Glomerular endothelial cell (primary cell): ENCODE results near the gene MSI2. TPM values are rescaled to one million over a fixed set of nuclear protein-coding genes. Genes with fewer than 3 reads are reported as not detected.

ENCODE experiments used
- DNase-seq: peaks from one replicate; pipeline ENCODE4 v3.0.0-alpha.2; 2011; ENCODE audit warnings: low read depth, low spot score; ENCODE audit errors: extremely low read depth
- total RNA-seq: library from RNA; depleted of rRNA; stranded (reverse); fragments of >200 nt; gene quantifications from 2 replicates; pipeline ENCODE4 v1.2.3, GENCODE V29; 2015

MSI2 gene
- total RNA-seq, 1 donor from 2014 or later: 15.9 TPM

DNA sequence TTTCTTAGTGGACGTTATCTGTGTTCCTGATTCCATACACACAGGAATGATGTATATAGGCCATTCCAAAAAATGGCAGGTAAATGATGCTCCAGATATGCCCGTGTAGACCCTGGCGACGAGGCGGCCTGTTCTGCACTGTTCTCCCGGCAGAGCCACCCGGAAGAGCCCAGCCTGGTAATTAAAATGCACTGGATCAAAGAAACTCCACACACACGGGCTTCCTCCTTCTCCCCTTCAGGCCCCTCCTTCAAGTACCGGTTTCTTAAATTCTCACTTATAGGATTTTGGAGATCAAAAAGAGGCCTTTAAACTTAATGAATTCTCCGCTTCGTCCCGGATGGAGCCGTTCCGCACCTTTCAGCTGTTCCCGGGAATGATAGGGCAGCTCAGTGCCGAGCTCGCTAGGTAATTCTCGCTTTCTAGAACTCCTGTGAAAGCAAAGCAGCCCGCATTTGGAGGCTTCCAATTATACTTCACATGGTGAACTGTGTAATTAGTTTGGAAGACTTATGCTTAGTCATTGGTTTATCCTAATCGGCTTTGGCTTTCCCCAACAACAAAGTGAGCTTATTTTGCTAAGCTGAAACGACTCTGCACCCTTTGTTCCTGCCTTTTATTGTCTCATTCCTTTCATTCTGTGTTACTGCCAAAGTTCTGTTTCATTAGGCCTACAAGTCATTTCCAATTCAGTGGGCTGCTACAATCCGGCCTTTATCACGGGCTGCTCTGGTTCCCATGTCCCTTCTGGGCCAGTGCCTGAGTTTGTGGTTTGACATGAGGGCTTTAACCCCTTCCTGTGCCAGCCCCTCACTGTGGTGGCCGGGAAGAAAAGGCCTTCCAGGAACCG lies 150.0 kb downstream of the MSI2 start:
- DNase-seq: no peak

DNA sequence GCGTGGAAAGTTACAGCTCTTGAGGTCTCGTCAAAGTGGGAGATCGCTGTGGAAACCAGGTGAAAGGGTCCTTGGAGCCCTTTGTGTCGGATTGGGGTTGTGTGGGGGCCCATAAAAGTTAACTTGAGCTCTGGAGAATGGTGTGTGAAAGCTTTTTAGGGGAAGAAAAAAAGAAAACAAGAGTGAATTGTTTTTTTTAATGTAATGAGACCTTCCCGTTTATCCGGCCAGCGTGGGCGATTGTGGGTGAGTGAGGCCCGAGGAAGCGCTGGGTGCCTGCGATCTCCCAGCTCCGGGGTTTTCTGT lies 150.6 kb downstream of the MSI2 start:
- no peak for DNase-seq

GRCh38 chr17:57407287-57408070 lies 151.2 kb downstream of the MSI2 start:
- DNase-seq: no peak

- DNase-seq: no peak
These were observed 151.9 kb downstream of the MSI2 start for GRCh38 chr17:57408071-57408811.

DNA sequence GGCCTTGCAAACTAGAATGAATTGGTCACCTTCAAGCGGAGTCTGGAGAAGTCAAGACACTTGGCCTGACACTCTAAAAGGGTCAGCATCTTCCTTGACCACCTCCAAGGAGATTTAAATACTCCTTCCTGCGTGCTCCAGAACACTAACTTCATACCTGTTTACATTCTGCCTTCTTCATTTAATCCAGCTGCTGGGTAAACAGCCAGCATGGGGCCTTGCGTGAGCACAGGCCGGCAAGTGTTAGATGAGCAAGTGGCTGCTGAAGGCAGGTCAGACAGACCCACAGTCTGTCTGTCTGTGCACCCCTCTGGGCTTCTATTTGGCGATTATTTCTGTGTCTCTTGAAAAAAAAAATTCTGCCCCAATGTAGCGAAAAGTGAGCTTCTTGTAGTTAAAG lies 153.8 kb downstream of the MSI2 start:
- DNase-seq: no peak

DNA sequence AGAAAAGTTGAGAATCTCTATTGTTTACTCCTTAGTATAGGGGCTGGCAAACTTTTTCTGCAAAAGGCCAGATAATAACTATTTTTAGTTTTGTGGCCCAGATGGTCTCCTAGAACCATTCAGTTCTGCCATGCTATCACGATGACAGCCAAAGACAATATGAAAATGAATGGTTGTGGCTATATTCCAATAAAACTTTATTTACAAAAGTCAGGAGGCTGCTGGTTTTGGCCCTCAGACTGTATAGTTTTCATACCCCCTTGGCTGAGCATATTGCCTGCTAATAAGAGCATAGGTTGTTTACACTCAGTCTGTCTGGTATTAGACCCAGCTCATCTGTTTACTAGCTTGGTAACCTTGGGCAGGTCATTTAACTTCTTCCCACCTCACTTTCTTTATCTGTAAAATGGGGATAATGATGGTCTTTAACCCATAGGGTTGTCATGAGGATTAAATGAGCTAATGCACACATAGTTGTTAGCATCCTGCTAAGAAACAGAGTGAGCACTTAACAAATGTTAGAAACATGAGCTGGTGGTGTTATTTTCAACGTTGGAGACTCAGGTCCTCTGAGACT lies 156.3 kb downstream of the MSI2 start:
- no peak for DNase-seq

DNA sequence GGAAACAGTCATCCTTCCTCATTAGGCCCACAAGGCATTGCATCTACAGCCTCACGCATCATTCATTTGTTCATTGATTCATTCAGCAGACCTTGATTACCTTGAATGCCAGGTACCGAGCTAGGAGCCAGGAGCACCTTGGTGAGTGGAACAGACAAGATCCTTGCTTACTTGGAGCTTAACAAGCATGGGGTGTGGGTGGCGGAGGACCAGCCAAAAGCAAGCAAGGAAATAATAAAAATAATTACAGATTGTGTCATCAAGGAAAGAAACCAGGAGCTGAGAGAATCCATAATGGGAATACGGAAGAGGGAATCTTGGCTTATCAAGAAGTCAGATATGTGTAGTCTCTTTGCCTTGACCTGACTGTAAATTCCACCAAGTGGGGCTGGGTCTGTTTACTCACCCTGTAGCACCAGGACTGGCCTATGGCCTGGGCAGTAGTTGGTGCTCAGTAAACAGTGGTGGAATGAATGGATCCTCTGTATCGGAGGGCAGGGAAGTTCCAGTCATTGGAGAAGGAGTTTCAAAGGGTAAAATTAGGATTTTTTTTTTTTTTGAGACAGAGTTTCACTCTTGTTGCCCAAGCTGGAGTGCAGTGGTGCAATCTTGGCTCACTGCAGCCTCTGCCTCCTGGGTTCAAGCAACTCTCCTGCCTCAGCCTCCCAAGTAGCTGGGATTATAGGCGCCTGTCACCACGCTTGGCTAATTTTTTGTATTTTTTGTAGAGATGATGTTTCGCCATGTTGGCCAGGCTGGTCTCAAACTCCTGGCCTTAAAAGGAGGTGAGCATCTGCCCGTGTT lies 157.7 kb downstream of the MSI2 start:
- no peak for DNase-seq

DNA sequence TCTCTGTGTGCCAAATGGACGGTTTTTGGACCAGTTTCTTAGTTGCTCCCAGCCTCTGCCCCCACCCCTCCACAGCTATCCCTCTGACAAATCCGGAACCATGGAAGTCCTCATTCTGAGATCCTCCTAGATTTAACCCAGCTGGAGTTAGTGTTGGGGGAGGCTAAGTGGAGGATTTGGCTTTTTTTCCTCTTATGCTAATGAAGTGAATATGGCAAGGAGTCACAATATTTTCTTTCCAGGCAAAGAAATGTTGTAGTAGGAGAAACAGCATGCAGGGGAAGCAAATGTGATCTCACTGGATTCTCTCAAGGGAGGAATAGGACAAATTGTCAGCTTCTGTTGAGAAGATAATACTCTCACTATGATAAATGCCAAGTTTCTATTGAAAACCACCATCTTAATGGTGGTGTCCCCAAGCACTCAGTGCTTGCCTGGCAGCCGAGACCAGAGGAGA lies 159.5 kb downstream of the MSI2 start:
- no peak for DNase-seq

GRCh38 chr17:57416369-57416768 lies 160.0 kb downstream of the MSI2 start:
- no peak for DNase-seq

DNA sequence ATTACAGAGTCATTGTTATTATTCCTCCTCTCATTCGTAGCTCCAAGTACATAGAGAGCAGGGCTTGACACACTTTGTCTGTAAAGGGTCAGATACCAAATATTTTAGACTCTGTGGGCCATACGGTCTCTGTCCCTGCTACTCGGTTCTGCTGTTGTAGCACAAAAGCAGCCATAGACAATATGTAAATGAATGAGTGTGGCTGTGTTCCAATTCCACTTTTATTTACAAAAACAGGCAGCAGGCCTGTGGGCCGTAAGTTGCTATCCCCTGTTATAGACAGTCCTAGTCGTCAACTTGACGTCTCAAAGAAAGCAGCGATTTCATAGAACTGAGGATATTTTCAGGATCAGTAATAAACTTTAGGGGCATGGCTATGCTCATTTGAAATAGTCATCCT lies 161.6 kb downstream of the MSI2 start:
- DNase-seq: no peak

DNA sequence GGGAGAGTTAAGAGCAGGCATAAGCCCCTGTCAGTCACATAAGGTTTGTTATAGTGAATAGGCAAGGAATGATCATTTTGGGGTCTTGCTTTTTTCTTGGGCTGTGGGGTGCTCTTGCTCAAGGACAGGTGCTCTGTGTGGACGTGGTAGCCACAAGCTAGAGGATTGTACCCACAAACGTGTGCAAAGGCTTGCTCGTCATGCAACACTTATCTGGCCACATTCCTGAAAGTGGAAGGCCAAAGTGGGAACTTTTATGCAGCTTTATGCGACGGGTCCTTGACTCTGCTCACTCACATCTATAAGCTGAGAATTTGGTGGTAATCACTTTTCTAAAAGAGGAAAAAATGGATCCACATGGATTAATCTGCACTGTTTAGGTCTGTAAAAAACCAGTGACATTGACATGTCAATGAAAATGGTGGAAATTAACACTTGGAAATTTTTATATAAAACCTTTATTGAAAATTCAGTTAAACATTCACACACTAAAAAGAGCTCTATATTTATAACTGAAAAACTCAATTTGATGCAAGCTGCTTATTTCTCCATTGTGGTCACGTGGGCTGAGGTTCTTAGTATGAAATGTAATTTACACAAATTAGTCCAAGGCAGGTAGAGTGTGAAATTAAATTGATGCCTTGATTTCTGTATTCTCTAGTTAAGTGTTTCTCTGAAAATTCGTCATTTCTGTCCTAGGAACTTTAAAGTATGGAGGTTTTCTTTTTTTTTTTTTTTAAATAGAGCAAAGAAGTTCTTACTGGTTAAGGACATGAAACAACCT lies 162.3 kb downstream of the MSI2 start:
- DNase-seq: no peak

- DNase-seq: no peak
These were observed 163.7 kb downstream of the MSI2 start for GRCh38 chr17:57419940-57420550.

DNA sequence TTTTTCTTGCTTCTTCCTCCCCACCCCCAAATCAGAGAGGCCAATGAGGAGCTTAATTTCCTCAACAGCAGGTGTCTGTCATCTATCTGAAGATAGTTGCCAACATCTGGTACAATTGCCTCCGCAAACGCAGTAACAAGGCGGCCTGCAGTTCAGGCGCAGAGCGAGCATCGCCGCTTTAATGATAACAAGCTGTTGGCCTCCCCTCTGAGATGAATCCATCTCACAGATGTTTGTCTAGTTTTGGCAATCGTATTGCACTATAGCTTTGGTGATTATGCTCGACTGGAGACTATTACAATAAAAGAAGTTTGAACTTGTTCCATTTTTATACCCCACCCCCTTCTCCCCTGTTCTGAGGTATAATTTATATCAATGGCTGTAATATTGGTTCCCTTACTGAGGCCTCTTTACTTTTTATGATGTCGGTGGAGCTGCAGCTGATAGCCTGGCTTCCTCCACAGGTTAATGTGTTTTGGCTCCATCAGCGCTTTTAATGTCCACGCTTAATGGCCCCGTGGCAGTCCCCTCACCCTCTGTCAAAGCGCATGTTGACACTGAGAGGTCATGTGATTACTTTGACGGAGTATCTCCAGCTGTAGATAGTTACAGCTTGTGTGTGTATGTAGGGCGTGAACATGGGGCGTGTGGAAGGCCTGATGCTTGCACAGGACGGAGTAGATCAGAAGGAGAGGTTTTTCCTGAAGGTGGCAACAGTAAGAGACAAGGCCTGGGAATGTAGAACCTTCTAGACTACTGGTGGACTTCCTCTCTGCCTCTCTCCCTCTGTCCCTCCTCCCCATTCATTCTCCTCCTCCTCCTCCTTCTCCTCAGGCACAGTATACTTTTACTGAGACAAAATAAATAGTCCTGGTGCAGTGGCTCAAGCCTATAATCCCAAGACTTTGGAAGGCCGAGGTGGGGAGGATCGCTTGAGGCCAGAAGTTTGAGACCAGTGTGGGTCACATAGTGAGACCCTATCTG lies 164.7 kb downstream of the MSI2 start:
- no peak for DNase-seq

DNA sequence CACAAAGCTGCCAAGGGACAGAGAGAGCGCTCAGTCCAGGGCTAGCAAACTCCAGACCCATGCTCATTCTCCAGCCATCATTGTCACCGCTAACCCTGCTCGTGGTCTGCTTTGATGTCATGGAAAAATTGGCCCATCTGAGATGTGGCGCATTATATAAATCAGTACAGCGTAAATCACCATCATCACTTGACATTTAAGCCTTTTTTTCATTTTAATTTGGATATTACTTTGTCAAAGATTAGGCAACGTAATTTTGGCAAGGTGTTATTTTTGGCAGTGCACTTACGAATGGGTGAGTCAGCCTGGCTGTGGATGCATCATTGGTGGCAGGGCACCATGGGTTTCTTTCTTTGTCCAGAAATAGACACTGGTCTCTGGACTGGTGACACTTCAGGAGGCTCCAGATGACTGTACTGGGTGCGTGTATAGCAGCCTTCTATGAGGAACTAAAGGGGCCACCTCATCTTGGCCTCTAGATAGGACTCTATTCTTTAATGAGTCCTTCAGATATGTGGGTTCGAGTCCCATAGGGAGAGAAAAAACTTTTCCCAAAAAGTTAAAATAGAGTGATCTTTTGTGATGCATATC lies 166.3 kb downstream of the MSI2 start:
- DNase-seq: no peak

DNA sequence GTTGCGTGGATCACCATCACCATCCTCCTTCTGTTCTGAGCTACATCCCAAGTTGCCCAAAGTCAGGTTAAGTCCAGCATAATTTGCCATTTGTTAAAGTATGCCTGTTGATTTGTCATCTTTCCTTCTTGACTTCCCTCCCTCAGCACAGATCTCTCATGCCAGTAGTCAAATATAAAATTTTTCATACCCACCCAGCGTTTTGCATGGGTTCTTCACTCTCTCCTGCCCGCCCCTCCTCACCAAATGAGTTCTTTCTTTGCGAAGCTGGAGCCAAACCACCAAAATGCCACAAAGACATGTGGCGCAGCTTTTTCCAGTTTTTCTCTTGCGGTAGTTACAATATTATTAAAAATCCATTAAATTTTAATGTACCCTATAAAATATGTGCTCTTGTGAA lies 167.2 kb downstream of the MSI2 start:
- no peak for DNase-seq

DNA sequence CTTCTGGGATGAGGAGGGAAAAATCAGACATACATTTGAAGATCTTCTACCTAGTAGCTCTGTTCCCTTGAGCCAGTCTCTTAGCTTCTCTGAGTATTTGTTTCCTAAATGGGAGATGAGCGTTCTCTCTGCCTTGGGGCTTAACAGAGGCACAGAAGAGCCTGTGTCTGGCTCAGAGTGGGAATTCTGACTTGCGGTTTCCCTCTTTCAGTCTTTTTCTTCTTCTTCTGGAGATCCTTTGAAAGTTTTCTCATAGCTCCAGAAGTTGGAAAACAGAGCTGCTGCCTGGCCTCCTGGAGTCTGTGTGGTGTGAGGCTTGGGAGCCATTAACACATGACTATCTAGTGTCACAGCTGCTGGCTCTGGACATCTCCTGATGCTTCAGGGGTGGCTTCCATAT lies 167.9 kb downstream of the MSI2 start:
- no peak for DNase-seq

GRCh38 chr17:57424777-57425188 lies 168.5 kb downstream of the MSI2 start:
- peak; percentile 34 for DNase-seq

DNA sequence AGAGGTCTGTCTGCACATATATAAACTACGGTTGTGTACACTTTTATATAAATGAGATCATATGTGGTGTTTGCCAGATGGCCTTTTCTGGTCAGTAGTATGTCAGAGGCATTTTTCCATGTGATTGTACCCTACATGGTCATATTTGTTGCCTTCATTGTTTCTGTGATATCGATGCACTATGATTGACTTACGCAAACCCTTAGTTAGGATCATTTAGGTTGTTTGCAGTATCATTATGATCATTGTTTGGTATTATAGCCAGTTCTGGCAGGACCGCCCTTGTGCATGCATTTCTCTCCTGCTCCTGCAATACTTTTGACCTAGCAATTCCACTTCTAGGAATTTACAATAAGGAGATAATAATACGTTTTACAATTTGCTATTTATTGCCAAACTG lies 169.1 kb downstream of the MSI2 start:
- DNase-seq: no peak
